ENCODE measurements around the gene COL13A1.

COL13A1 gene

GRCh38 chr10:69807122-69807521, 5.4 kb downstream of the COL13A1 start:
- ChIA-PET CTCF (no interaction called here), POLR2A (no interaction called here)
- DNase-seq (ENCODE audit: extremely low spot score), result no peak
- TF ChIP-seq HDGF (IDR thresholded peaks at IDR 0.05; ENCODE audit: borderline replicate concordance) (no peak), BHLHE40 (IDR thresholded peaks at IDR 0.05; ENCODE audit: borderline replicate concordance) (no peak), FOXK2 (IDR thresholded peaks at IDR 0.05) (no peak), CTBP1 (IDR thresholded peaks at IDR 0.05; ENCODE audit: borderline replicate concordance) (no peak), FOXA1 (IDR thresholded peaks at IDR 0.05) (no peak), TARDBP (IDR thresholded peaks at IDR 0.05) (no peak), NFRKB (IDR thresholded peaks at IDR 0.05) (no peak), ZNF384 (IDR thresholded peaks at IDR 0.05) (no peak), ELF4 (IDR thresholded peaks at IDR 0.05) (no peak), PKNOX1 (IDR thresholded peaks at IDR 0.05) (no peak), SP1 (IDR thresholded peaks at IDR 0.05) (no peak), ARNT (IDR thresholded peaks at IDR 0.05) (no peak), LEF1 (IDR thresholded peaks at IDR 0.05; ENCODE audit: borderline replicate concordance) (no peak), L3MBTL2 (conservative IDR thresholded peaks at IDR 0.05) (no peak)

- ChIA-PET POLR2A (no interaction called here), CTCF (no interaction called here)
- DNase-seq (ENCODE audit: extremely low spot score), result no peak
- TF ChIP-seq SP1 (IDR thresholded peaks at IDR 0.05) (no peak), FOXM1 (IDR thresholded peaks at IDR 0.05; ENCODE audit: borderline replicate concordance) (no peak), L3MBTL2 (conservative IDR thresholded peaks at IDR 0.05) (no peak), LEF1 (IDR thresholded peaks at IDR 0.05; ENCODE audit: borderline replicate concordance) (no peak), NFRKB (IDR thresholded peaks at IDR 0.05) (no peak), HDGF (IDR thresholded peaks at IDR 0.05; ENCODE audit: borderline replicate concordance) (no peak), BHLHE40 (IDR thresholded peaks at IDR 0.05; ENCODE audit: borderline replicate concordance) (no peak), CTBP1 (IDR thresholded peaks at IDR 0.05; ENCODE audit: borderline replicate concordance) (no peak), FOXK2 (IDR thresholded peaks at IDR 0.05) (no peak)
Observed at GRCh38 chr10:69807696-69808095, 6.0 kb downstream of the COL13A1 start.

- no peak for TF ChIP-seq ELF4 (IDR thresholded peaks at IDR 0.05)
- no peak for TF ChIP-seq BHLHE40 (IDR thresholded peaks at IDR 0.05; ENCODE audit: borderline replicate concordance)
- no peak for TF ChIP-seq L3MBTL2 (conservative IDR thresholded peaks at IDR 0.05)
- TF ChIP-seq HDGF (IDR thresholded peaks at IDR 0.05; ENCODE audit: borderline replicate concordance), result no peak
- CTCF ChIA-PET, result no interaction called here
- POLR2A ChIA-PET, result no interaction called here
- no peak for DNase-seq (ENCODE audit: extremely low spot score)
Observed at GRCh38 chr10:69809318-69809717, 7.6 kb downstream of the COL13A1 start.

- TF ChIP-seq ARNT (IDR thresholded peaks at IDR 0.05), result no peak
- no peak for TF ChIP-seq CTBP1 (IDR thresholded peaks at IDR 0.05; ENCODE audit: borderline replicate concordance)
- no peak for DNase-seq (ENCODE audit: extremely low spot score)
- CTCF ChIA-PET, result interaction anchor here (0.7 kb wide), 1 partner anchor 130 kb away, joined by 4 read pairs; no protein-coding TSS in a partner anchor
- POLR2A ChIA-PET, result interaction anchor here (0.6 kb wide), 1 partner anchor 20 kb away, joined by 3 read pairs; no protein-coding TSS in a partner anchor
Observed at GRCh38 chr10:69810097-69810496, 8.4 kb downstream of the COL13A1 start.

- POLR2A ChIA-PET, result interaction anchor here (0.6 kb wide), 1 partner anchor 20 kb away, joined by 3 read pairs; no protein-coding TSS in a partner anchor
- CTCF ChIA-PET, result interaction anchor here (0.6 to 1.3 kb wide), 3 partner anchors 11 to 129 kb away, joined by 3 to 5 read pairs (median 4); no protein-coding TSS in a partner anchor
- TF ChIP-seq ARNT (IDR thresholded peaks at IDR 0.05) (no peak), FOXM1 (IDR thresholded peaks at IDR 0.05; ENCODE audit: borderline replicate concordance) (no peak), FOXK2 (IDR thresholded peaks at IDR 0.05) (no peak), SP1 (IDR thresholded peaks at IDR 0.05) (no peak), PKNOX1 (IDR thresholded peaks at IDR 0.05) (no peak), ELF4 (IDR thresholded peaks at IDR 0.05) (no peak), CTBP1 (IDR thresholded peaks at IDR 0.05; ENCODE audit: borderline replicate concordance) (no peak), TARDBP (IDR thresholded peaks at IDR 0.05) (no peak), LEF1 (IDR thresholded peaks at IDR 0.05; ENCODE audit: borderline replicate concordance) (no peak), SUZ12 (IDR thresholded peaks at IDR 0.05) (no peak), HDGF (IDR thresholded peaks at IDR 0.05; ENCODE audit: borderline replicate concordance) (no peak), NFRKB (IDR thresholded peaks at IDR 0.05) (no peak), ZNF384 (IDR thresholded peaks at IDR 0.05) (no peak), BHLHE40 (IDR thresholded peaks at IDR 0.05; ENCODE audit: borderline replicate concordance) (no peak), L3MBTL2 (conservative IDR thresholded peaks at IDR 0.05) (no peak), FOXA1 (IDR thresholded peaks at IDR 0.05) (no peak)
Observed at GRCh38 chr10:69810675-69811397, 9.1 kb downstream of the COL13A1 start.

GRCh38 chr10:69813632-69814031, 11.9 kb downstream of the COL13A1 start:
- ChIA-PET POLR2A (no interaction called here), CTCF (interaction anchor here (0.6 to 1.5 kb wide), 2 partner anchors 10 to 14 kb away, joined by 3 to 4 read pairs; no protein-coding TSS in a partner anchor)

More at GRCh38 chr10:69810675-69811397, 9.1 kb downstream of the COL13A1 start:
- DNase-seq (ENCODE audit: extremely low spot score), result no peak

GRCh38 chr10:69814251-69814650, 12.5 kb downstream of the COL13A1 start:
- POLR2A ChIA-PET, result no interaction called here
- DNase-seq (ENCODE audit: extremely low spot score), result no peak
- CTCF ChIA-PET, result interaction anchor here (1.5 kb wide), 1 partner anchor 15 kb away, joined by 4 read pairs; no protein-coding TSS in a partner anchor
- TF ChIP-seq ZNF384 (IDR thresholded peaks at IDR 0.05) (no peak), HDGF (IDR thresholded peaks at IDR 0.05; ENCODE audit: borderline replicate concordance) (no peak), LEF1 (IDR thresholded peaks at IDR 0.05; ENCODE audit: borderline replicate concordance) (no peak), FOXA1 (IDR thresholded peaks at IDR 0.05) (no peak), ARNT (IDR thresholded peaks at IDR 0.05) (no peak), CTBP1 (IDR thresholded peaks at IDR 0.05; ENCODE audit: borderline replicate concordance) (no peak), FOXK2 (IDR thresholded peaks at IDR 0.05) (no peak), SUZ12 (IDR thresholded peaks at IDR 0.05) (no peak), TARDBP (IDR thresholded peaks at IDR 0.05) (no peak), L3MBTL2 (conservative IDR thresholded peaks at IDR 0.05) (no peak), NFRKB (IDR thresholded peaks at IDR 0.05) (no peak), BHLHE40 (IDR thresholded peaks at IDR 0.05; ENCODE audit: borderline replicate concordance) (no peak), SP1 (IDR thresholded peaks at IDR 0.05) (no peak), PKNOX1 (IDR thresholded peaks at IDR 0.05) (no peak)

More at GRCh38 chr10:69813632-69814031, 11.9 kb downstream of the COL13A1 start:
- no peak for DNase-seq (ENCODE audit: extremely low spot score)
- TF ChIP-seq BHLHE40 (IDR thresholded peaks at IDR 0.05; ENCODE audit: borderline replicate concordance) (no peak), ZNF384 (IDR thresholded peaks at IDR 0.05) (no peak), ELF4 (IDR thresholded peaks at IDR 0.05) (no peak)

Measured in HEK293T (cell line).